NCI-H1694 treated with DMSO at 0.1 percent for 48 hours (cell line): Measurements from ENCODE around the gene USP10.

Experiments used
- DNase-seq: peaks from one replicate; lab custom pipeline; 2025; lab: John Stamatoyannopoulos, UW

The USP10 gene

DNA sequence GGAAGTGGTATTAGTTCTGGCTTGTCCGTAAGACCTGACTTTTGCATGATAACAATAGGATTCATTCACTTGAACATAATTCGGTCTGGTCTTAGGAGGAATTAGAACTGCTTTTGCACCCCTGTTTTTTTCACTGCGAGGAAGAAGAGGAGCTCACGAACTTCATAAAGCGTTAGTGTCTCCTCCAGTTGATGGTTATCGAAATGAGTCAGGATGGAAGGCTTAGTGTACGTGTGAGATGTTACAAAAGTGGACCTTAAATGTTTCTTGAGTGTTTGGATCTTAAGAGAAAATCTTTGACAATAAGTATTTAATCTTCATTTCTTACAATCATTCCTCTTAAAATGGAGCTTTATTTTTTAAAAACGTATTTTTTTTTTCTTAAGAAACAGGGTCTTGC is 52.8 kb downstream of the USP10 start:
- DNase-seq, result no peak

DNA sequence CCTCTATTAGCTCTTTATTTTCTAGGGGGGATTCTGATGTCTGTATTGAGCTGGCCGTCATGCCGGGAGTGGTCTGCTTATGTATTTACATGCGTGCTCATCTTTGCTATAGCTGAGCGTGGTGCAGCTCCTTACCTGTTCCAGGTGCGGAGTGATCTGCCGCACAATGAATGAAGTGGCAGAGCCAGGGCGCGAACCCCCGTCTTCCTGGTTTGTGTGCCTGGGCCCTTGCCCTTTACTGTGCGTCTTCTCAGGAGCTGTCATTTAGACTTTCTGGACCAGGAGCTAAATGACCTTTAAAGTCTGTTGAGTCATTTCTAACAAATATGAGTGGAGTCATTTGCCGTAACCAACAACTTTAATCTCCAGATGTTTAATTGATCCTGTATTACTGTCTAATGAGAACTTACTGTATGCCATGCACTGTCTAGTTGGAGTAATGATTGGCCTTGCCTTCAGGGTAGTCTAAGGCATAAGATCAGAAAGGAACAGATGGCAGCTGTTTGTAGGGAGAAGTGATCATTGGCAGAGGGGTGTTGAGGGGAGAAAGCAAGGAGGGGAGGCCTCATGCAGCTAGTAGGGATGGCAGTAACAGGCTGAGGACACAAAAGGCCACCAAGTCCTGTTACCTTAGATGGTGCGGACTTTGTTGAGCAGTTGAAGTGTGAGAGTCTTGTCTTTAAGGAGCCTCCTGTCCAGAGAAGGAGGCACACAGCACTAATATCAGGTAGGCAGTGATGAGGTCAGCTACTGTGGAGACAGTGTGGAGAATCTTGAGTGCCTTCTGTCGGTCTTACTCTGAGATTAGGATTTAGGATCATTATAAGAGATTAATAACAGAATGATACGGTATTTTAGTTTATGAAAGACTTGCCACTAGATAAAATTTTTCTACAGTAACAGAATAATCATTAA is 53.9 kb downstream of the USP10 start:
- no peak for DNase-seq

DNA sequence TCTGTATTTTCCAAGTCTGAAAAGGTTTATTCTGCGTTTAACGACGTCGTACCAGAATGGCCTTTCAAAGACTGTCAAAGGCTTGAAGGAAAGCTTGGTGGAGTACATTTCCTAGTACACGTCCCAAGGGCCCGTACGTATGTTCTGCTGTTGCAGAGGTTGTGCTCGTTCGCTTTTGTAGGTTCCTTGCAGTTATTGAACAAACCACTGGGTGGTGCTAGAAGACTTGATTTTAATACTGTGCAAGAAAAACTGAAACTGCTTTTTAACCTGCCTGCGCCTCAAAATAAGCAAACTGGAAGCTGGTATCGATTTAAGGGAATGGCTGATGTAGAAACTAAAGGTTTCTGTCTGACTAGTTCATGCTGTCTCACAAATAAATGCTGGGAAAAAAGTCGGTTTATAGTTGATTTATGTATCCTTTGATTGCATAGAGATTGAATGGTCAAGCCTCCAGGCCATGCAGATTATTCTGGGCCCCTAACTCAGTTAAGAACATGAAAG is 54.6 kb downstream of the USP10 start:
- peak; percentile 79 for DNase-seq

DNA sequence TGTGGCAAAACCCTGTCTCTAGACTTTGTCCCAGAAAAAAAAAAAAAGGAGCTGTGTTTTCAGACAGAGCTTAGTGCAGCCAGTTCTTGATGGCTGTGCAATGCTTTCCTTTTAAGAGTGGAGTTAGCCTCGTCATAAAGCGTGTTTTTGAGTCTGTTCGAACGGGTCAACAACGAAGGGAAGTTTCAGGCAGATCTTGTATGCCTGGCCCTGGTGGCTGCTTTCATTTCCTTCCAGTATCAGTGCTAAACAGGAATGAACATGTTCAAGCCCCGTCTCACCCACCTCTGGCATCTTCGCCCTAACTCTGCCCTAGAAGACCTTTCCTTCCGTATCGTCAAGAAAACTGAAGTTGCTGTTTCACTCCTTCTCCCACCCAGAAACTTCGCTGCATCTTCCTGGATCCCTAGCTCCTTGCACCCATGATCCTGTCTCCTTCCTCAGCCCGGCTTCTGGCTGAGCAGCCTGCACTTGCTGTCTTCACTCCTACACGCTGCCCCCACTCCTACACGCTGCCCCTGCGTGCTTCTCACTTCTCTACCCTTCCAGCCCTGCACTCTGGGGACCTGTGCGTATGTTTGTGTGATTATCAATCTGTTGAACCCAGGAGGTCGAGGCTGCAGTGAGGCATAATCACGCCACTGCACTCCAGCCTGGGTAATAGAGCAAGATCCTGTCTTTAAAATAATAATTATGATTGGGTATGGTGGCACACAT is 55.3 kb downstream of the USP10 start:
- DNase-seq, result no peak

DNA sequence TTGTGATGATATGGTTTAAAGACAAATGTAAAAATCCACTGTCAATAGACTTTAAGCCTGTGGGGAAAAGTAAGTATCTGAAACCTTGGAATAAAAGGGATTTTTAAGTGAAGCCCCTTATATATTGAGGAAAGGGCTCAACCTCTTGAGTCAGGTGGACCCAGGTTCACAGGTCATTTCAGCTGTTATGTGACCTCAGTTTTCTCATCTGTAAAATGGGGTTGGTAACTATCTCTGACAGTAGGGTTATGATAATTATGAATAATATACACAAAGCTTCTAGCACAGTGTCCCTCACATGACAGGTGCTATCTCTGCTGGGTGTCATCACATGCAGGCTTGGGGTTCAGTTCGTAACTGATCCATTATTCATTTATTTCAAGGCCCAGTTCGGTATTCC is 57.0 kb downstream of the USP10 start:
- no peak for DNase-seq

DNA sequence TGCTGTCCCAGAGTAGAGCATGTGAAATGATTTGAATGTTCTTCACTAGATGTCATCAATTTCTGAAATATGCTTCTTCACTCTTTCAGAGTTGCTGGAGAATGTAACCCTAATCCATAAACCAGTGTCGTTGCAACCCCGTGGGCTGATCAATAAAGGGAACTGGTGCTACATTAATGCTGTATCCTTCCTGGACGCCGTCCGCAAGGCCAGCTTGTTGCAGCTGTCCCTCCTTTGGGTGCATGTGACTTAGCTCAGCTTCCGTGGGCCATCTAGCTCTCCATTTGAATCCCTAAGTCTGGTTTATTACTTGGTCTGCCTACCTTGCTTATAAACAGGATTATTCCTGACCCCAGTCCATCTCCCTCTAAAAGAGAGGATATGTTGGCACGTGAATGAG is 58.8 kb downstream of the USP10 start:
- DNase-seq, result no peak

DNA sequence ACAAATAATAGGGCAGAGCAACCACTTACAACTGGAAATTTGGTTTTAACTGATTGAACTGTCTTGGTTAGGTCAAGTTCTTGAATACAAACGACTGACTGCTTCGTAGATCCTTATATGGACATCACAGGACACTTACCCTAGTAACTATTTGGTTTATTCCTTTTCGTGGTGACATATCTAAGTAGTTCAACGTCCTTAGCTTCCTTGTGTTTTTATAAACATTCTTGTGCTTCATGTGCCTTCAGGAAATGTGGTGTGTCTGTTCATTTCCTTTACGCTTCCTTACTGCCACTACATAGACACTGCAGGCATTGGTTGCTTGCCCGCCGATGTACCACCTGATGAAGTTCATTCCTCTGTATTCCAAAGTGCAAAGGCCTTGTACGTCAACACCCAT is 59.3 kb downstream of the USP10 start:
- DNase-seq, result no peak

DNA sequence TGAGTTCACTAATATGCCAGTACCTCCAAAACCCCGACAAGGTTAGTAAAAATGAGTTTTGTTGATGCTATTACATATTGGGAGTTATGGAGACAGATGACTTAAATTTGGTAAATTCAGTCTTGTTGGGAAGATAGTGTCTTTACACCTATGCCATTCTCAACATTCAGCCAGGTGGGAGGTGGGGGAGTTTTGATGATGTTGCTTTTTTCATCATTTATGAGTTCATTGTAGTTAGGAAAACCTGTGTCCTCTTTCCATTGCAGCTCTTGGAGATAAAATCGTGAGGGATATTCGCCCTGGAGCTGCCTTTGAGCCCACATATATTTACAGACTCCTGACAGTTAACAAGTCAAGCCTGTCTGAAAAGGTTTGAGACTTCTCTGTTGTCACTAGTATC is 60.1 kb downstream of the USP10 start:
- no peak for DNase-seq

DNA sequence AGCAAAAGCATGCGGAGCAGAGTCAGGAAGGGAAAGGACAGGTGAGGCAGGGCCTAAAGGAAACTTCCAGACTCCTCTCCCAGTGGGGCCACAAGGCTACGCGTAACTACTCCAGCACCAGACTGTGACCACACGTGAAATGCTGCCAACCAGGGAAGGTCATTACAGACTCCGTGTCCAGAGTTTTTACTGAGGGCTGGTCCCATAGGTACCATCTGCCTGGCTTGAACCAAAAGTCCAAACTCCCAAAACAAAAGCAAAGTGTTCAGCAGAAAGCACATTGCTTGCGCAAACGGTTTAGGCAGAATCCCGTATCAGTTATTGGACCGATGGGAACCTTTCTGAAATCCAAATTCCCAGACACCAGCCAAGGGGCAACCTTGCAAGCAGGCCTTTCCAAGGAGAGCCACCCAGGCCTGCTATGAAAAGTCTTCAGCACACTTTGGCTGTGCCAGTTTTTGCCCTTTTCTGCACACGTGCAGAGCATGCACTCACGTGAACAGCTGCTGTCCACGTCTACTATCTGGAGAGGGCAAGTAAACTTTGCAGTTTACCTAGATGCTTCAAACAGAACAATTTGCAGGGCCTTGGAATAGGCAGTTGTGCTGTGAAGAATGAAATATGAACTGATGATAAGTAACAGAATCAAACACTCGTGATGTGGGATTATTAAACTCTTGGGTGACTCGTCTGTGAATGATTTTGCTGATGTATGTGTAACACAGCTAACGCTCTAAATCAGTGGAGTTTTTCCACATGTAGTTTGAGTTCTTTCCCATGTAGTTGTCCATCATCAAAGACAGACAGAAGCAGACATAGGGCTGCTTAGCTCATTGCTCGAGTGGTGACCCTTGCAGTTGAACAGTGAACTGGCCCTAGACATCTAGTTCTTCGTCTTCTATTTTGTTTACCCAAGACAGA is 61.9 kb downstream of the USP10 start:
- DNase-seq, result no peak

DNA sequence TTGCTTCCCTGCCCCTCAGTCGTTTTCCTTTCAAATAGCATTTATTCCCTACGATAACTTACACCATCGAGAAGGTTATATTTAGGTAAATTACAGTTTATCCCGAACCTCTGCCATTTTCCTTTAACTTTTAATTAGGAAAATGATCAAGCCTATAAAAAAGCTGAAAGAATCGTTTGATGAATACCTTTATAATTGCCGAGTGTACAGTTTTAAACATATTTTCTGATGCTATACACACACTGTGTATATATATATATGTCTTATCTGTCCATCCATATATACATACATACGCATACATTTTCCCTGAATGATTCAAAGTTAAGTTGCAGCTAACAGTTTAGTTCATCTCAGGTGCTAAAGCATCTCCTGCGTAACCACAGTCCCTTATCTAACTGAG is 63.4 kb downstream of the USP10 start:
- DNase-seq, result no peak

DNA sequence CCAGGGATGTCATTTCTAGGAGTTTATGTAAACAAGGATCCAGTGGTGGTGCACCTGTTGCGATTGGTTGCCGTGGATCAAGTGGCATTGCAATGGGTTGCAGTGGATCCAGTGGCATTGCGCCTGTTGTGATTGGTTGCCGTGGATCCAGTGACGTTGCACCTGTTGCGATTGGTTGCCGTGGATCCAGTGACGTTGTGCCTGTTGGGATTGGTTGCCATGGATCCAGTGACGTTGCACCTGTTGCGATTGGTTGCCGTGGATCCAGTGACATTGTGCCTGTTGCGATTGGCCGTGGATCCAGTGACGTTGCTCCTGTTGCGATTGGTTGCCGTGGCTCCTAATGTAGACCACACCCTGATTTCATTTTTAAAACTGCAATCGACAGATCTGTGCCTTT is 63.8 kb downstream of the USP10 start:
- no peak for DNase-seq

DNA sequence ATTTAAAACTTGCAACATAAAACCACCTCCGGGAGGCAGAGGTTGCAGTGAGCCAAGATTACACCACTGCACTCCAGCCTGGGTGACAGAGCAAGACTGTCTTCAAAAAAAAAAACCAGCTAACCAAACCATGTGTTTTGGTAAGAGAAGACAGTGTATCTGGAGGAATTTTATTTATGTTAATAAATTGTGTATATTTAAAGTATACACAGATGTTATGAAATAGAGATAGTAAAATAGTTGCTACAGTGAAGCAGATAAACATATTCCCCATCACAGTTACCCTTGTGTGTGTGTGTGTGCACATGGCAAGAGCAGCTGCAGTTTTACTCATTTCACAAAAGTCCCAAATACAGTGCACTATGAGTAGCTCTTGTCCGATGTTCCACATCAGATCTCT is 65.2 kb downstream of the USP10 start:
- no peak for DNase-seq

DNA sequence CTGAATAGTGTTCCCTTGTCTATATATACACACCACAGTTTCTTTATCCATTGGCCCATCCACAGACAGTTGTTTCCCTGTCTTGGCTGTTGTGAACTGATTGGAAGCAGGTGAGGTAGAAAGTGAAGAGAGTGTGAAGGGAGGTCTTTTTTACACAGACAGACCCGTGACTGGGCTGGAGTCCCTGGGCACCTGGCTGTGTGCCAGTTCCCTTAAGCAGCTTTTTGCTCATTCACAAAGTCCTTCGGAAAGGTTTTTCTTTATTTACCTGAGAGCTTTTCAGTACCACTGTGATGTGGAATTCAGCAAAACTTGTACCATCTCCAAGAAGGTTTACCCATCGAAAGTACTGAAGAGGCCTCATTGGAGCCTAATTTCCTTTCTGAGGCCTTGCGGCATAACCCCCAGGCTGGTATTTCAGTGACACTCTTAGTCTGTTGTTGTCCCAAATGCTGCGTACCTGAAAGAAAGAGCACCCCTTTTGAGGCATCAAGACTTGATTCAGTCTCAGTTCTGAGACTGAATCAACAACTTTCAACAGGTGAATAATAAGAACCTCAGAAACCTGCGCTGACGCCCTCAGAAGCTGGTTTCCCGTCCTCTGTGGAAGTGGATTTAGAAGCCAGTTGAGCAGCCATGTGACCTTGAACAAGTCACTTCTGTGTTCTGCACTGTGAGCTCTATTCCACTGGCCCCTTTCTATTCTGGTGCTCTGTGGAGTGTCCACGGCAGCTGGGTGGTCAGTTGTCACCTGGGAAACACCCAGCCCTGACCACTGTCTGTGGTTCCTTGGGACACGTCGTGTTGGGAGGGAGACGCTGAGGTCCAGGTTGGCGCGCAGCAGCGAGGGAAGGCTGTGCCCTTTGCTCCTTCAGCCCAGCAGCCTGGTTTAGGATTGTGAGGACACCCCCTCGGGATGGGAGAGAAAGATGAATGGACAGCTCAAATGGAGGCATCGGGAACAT is 66.1 kb downstream of the USP10 start:
- no peak for DNase-seq

DNA sequence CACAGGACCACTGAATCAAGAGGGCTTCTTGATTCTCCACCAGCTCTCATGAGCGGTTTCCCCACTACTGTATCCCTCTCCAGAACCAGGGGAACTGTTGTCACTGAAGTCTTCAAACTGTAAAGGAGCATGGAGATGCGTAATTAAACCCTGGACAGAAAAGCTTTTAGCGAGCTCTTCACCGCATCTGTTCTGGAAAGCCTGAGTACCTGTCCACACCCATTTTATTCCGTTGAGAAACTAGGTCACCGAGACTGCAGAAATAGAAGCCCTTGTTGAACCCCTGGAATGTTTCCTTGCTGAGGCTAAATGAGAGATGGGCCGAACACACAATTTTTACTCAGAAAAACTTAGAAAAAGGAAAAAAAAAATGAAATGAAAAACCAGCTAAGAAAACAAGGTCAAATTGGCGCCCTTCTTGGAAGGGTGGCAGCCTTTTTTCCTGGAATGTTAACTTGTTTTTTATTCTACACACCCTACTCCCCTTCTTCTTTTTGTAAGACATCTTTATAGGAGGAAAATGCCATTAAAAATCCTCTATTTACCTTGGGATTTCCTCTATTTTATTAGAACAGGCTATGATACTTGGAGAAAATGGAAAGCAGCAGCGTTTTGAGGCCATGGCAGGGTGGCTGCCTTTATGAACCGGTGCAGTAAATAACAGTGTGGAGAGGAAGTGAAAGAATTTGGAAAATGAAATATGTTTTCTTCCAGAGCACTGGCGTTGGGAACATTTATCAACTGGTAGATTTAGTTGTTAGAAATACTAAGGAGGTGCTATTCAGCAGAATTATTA is 67.4 kb downstream of the USP10 start:
- DNase-seq, result no peak

DNA sequence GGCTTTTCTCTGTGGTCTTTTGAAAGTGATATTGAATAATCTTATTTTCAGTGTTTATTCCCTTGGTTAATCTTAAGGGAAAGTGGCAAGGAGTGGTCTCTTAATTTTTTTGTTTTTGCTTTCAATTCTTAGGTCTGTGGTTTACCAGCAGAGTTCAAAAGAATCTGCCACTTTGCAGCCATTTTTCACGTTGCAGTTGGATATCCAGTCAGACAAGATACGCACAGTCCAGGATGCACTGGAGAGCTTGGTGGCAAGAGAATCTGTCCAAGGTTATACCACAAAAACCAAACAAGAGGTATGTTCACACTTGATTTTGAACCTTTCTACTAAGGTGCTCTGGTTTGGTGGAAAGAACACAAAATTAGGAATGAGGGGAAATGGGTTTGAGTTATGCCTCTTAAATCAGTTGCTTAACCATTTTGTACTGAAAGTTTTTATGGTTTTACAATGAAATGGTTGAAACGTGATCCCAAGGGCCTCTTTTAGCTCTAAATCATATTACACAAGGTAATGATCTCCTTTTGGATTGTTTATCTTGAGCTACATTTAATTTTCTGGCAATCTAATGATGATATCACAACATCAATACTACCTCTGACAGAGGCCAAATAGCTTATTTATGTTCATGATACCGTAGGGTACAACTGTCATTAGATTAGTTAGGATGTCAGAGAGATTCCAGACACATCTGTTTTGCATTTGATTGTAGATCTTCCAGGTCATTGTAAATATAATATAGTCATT is 68.4 kb downstream of the USP10 start:
- DNase-seq, result no peak

DNA sequence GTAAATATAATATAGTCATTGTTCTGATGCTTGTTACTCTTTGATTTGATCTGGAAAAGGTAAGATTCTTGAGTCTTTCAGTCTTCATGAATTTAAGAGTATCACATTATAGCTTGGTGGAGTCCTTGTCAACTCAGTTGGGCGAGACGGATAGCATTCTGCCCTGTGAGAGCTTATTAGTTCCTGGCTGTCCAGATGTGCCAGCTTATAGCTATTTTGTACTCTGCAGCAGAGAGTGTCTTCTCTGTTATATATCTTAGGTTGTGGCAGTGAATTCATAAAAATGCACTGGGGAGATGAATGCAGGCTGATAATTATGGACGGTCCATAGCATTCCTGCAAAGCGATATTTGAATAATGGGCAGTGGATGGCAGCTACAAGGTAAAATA is 69.0 kb downstream of the USP10 start:
- no peak for DNase-seq

DNA sequence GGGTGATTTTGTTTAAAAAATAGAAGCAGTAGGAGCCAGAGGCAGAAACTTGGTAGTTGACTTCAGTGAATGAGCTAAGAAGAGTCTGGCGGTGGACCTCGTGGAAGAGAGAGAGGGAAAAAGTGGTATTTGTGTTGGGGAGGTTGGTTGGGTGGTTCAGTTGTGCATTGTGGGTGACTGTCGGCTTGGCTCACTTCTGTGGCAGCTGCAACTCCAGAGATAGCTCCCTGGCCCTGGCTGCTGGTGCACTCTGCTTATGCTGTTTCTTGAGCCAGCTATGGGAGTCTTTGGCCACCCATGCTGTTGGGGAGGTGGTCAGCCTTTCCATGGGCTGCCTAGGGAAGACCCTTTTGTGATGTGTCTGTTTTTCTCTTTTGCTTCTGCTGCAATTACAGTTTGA is 69.6 kb downstream of the USP10 start:
- DNase-seq, result no peak

DNA sequence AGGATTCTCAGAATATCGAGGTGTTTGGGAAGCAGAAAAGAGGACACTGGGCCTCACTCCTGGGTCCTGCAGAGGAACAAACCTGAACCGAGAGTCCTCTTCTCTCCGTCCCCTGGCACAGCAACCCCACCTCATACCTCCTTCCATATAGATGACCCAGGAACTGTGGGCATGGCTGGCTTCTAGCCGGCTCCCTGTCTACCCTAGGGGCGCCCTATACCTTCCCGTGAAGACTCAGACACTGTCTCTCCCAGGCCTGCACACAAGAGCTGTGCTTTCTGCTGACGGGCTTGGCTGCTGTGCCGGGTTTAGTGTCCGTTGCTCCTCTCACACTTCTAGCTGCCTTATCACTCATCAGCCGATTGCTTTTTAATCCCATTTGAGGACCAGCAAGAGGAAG is 73.5 kb downstream of the USP10 start:
- no peak for DNase-seq

DNA sequence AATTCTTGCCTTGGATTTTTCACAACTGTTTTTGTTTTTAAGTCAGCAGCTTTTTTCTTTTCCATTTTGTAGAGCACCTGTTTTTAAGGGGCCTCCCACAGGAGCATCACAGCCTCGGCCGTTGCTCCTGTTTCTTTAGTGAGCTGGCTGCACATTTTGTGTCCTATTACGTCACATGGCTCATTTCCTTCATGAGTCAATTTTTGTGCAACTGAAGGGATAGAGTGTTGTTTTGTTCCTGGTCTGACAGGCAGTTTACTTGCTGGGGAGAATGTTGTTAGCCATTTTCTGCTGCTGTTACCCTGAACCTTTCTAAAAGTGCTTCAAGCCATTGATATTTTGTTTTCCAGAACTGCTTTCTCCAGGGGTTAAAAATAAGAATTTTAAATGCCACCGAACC is 75.0 kb downstream of the USP10 start:
- no peak for DNase-seq
